K562 (cell line): Measurements from ENCODE around the gene CLDN10. TPM values are rescaled to one million over a fixed set of nuclear protein-coding genes. Genes with fewer than 3 reads are reported as not detected.

Experiments used
- ATAC-seq: fragments of 200-7000 bp; cut with Tn5 transposase; 3 replicates; pipeline ENCODE4 v1.9.1; 2020; ENCODE audit warnings: moderate library complexity
- BruUV-seq: library from RNA; stranded (reverse); fragments of 400-500 nt; replicated peaks from 2 replicates; lab custom pipeline; 2021; lab: Mats Ljungman, UMichigan
- CTCF ChIA-PET: fragments of 300-600 bp; formaldehyde crosslinking; extraction: SDS; loops from one replicate; lab custom pipeline; 2021; ENCODE audit warnings: low intra/inter-chr PET ratio; lab: Yijun Ruan, JAX
- POLR2A ChIA-PET: fragments of 300-600, 350-650 bp; sonication (Branson Sonifier 250); formaldehyde crosslinking; extraction: SDS; loops from one replicate; lab custom pipeline; 2021; ENCODE audit warnings: antibody characterized with exemption, inconsistent platforms; lab: Yijun Ruan, JAX
- DNase-seq, 4 experiments: peaks; one replicate each; pipeline versions ENCODE4 v3.0.0 to v3.0.0-alpha.2; 2011 to 2018; ENCODE audit warnings: low spot score in 3 of 4, mixed read lengths in 3 of 4; ENCODE audit errors: extremely low read depth in 1 of 4
- FAIRE-seq: peaks from 2 replicates; lab custom pipeline; 2011; peaks lifted over from hg19 to GRCh38; lab: Jason Lieb, UNC
- H2AFZ ChIP-seq: 2 replicates; pipeline ENCODE4 v1.6.0; 2011; ENCODE audit warnings: low read depth, low read length, control low read depth, inconsistent platforms
- H3K27ac ChIP-seq: fragments of 200-600 bp; 3 replicates; pipeline ENCODE4 v1.8.0; 2011; ENCODE audit warnings: low read depth, mild to moderate bottlenecking, control low read depth, inconsistent platforms, low read length, moderate library complexity, mixed read lengths; ENCODE audit errors: extremely low read depth
- H3K27me3 ChIP-seq, 2 experiments: fragments of 300-600 bp in 1 of 2; 2 replicates in 1 of 2; 3 replicates in 1 of 2; pipeline versions ENCODE4 v1.6.0 to v1.8.0; 2011; ENCODE audit warnings: inconsistent platforms in 2 of 2, low read length in 2 of 2, mild to moderate bottlenecking in 1 of 2, mixed read lengths in 1 of 2, moderate library complexity in 1 of 2; ENCODE audit not compliant: control insufficient read depth in 2 of 2, insufficient read depth in 2 of 2
- H3K36me3 ChIP-seq: fragments of 300-600 bp; 3 replicates; pipeline ENCODE4 v1.8.0; 2011; ENCODE audit warnings: mild to moderate bottlenecking, low read length, inconsistent platforms; ENCODE audit not compliant: control insufficient read depth, insufficient read depth
- H3K4me1 ChIP-seq, 2 experiments: fragments of 200-600 bp in 1 of 2; replicated peaks in 1 of 2; 2 replicates in 1 of 2; 3 replicates in 1 of 2; pipeline versions ENCODE4 v1.5.1 to v1.8.0; 2011; ENCODE audit warnings: inconsistent platforms in 2 of 2, low read length in 2 of 2, mild to moderate bottlenecking in 1 of 2, mixed read lengths in 1 of 2, moderate library complexity in 1 of 2; ENCODE audit not compliant: control insufficient read depth in 2 of 2, insufficient read depth in 2 of 2
- H3K4me2 ChIP-seq: 2 replicates; pipeline ENCODE4 v1.6.1; 2011; ENCODE audit warnings: low read length, control low read depth, inconsistent platforms, mixed read lengths; ENCODE audit not compliant: insufficient read depth
- H3K4me3 ChIP-seq: fragments of 200-600 bp; sonication (generic), shearing (Covaris generic); 2 replicates; pipeline ENCODE4 v1.5.1; 2016; ENCODE audit warnings: control low read depth, inconsistent platforms
- H3K79me2 ChIP-seq: fragments of 200-600 bp; 3 replicates; pipeline ENCODE4 v1.8.0; 2011; ENCODE audit warnings: low read length, inconsistent platforms; ENCODE audit not compliant: control insufficient read depth, insufficient read depth
- H3K9ac ChIP-seq, 2 experiments: 2 replicates each; pipeline versions ENCODE4 v1.6.0 to v1.6.1; 2011; ENCODE audit warnings: low read depth in 2 of 2, low read length in 2 of 2, control low read depth in 1 of 2, inconsistent platforms in 1 of 2, mild to moderate bottlenecking in 1 of 2, mixed read lengths in 1 of 2; ENCODE audit not compliant: insufficient read depth in 1 of 2
- H3K9me1 ChIP-seq: one replicate; pipeline ENCODE4 v1.6.0; 2011; ENCODE audit warnings: inconsistent platforms, mild to moderate bottlenecking, low read length, moderate library complexity; ENCODE audit not compliant: control insufficient read depth, insufficient read depth
- H3K9me3 ChIP-seq: replicated peaks from 2 replicates; pipeline ENCODE4 v1.5.1; 2011; ENCODE audit warnings: low read depth, low read length, inconsistent platforms; ENCODE audit not compliant: control insufficient read depth, insufficient read depth
- H4K20me1 ChIP-seq: replicated peaks from 2 replicates; pipeline ENCODE4 v1.6.1; 2011; ENCODE audit warnings: low read length, inconsistent platforms, mixed read lengths; ENCODE audit not compliant: control insufficient read depth, insufficient read depth
- ARID2 ChIP-seq: fragments of 450-650 bp; IDR thresholded peaks from 2 replicates; pipeline ENCODE4 v1.6.1; 2017; ENCODE audit warnings: antibody characterized with exemption, mild to moderate bottlenecking
- HSF4 ChIP-seq: fragments of 250-450 bp; sonication (Bioruptor Pico); IDR thresholded peaks from 2 replicates; pipeline ENCODE4 v2.1.2; 2022; ENCODE audit warnings: mild to moderate bottlenecking, moderate library complexity, borderline replicate concordance
- RAD21 ChIP-seq, 2 experiments: fragments of 250-450 bp in 1 of 2; fragments of 450-650 bp in 1 of 2; sonication (Bioruptor Pico) in 1 of 2; formaldehyde crosslinking in 1 of 2; IDR thresholded peaks in 1 of 2; conservative IDR thresholded peaks in 1 of 2; 2 replicates each; pipeline versions ENCODE4 v1.4.0 to v1.8.0; 2020 to 2022; ENCODE audit warnings: mild to moderate bottlenecking in 2 of 2, moderate library complexity in 1 of 2
- SETDB1 ChIP-seq: IDR thresholded peaks from one replicate; pipeline ENCODE4 v1.6.1; 2012; ENCODE audit warnings: low read length, control low read depth, inconsistent platforms
- SNIP1 ChIP-seq: fragments of 450-650 bp; IDR thresholded peaks from 2 replicates; pipeline ENCODE4 v1.7.1; 2017; ENCODE audit warnings: low read depth, mild to moderate bottlenecking
- SRSF1 ChIP-seq: fragments of 200-400 bp; formaldehyde crosslinking; IDR thresholded peaks from 2 replicates; pipeline ENCODE4 v1.6.1; 2017; ENCODE audit warnings: mild to moderate bottlenecking, low read depth, low read length, moderate library complexity
- TCF3 ChIP-seq: sonication (generic); formaldehyde crosslinking; IDR thresholded peaks from 2 replicates; pipeline ENCODE4 v1.4.0; 2020; ENCODE audit warnings: mild to moderate bottlenecking, missing genetic modification reagents
- TSC22D4 ChIP-seq: fragments of 450-650 bp; IDR thresholded peaks from 2 replicates; pipeline ENCODE4 v1.6.1; 2016; ENCODE audit warnings: missing genetic modification characterization, missing biosample characterization, control low read depth
- XRCC5 ChIP-seq: fragments of 200-400 bp; formaldehyde crosslinking; IDR thresholded peaks from 2 replicates; pipeline ENCODE4 v1.6.1; 2017; ENCODE audit warnings: low read depth, mild to moderate bottlenecking, low read length
- ZNF561 ChIP-seq: fragments of 450-650 bp; formaldehyde crosslinking; conservative IDR thresholded peaks from 2 replicates; pipeline ENCODE4 v1.4.0; 2020; ENCODE audit warnings: mild to moderate bottlenecking, moderate library complexity
- WGBS: fragments of 100-300 bp; shearing (Covaris generic); methylation state at CpG from one replicate; pipeline ENCODE4 v1.1.6; 2016; ENCODE audit warnings: low coverage, mixed read lengths; ENCODE audit not compliant: insufficient coverage; ENCODE audit errors: missing lambda C conversion rate; 5-methylcytosine and 5-hydroxymethylcytosine counted together
- in situ Hi-C: fragments of 300-500 bp; cut with MboI; formaldehyde crosslinking; loops from 4 replicates; pipeline ENCODE4 v1.15.0; 2018; ENCODE audit warnings: inconsistent platforms, mixed read lengths
- intact Hi-C: fragments of 100-400 bp; cut with micrococcal nuclease; formaldehyde crosslinking; loops from 2 replicates; pipeline ENCODE4 v1.14.2; 2022
- polyA plus RNA-seq, 8 experiments: library from polyadenylated mRNA; depleted of rRNA in 4 of 8; stranded (reverse) in 5 of 8; unstranded in 3 of 8; fragments of >200 nt; fragmentation: Nextera tagmentation in 2 of 8; fragmentation: Illumina TruSeq in 1 of 8; extraction: Ambion mirVana in 2 of 8; extraction: Trizol in 1 of 8; gene quantifications; 2 replicates each; pipeline versions ENCODE4 v1.2.1 to v1.2.3, GENCODE V29; 2011 to 2014; ENCODE audit warnings: inconsistent platforms in 1 of 8, missing spikeins in 1 of 8
- total RNA-seq, 7 experiments: library from RNA; depleted of rRNA in 6 of 7; stranded (reverse); fragments of >200 nt in 6 of 7; fragmentation: Illumina TruSeq in 2 of 7; extraction: Trizol in 2 of 7; gene quantifications; 2 replicates each; pipeline versions ENCODE4 v1.2.1 to v1.2.3, GENCODE V29; 2011 to 2021; ENCODE audit warnings: low replicate concordance in 1 of 7
- TF ChIP-seq, protein P1 (sequence below): sonication (generic); formaldehyde crosslinking; IDR thresholded peaks from 2 replicates; pipeline ENCODE4 v1.8.0; 2022; ENCODE audit warnings: mild to moderate bottlenecking, missing genetic modification reagents
- TF ChIP-seq, protein P2 (sequence below), 3 experiments: IDR thresholded peaks in 2 of 3; conservative IDR thresholded peaks in 1 of 3; 2 replicates each; pipeline ENCODE4 v1.5.1; 2011 to 2012; ENCODE audit warnings: low read length in 3 of 3, mild to moderate bottlenecking in 3 of 3, control low read depth in 2 of 3, improper control_type of control experiment in 1 of 3, inconsistent platforms in 1 of 3, low read depth in 1 of 3, mixed read lengths in 1 of 3, moderate library complexity in 1 of 3; ENCODE audit not compliant: insufficient read depth in 2 of 3
- TF ChIP-seq, protein P3 (sequence below): fragments of 450-650 bp; IDR thresholded peaks from 2 replicates; pipeline ENCODE4 v1.6.1; 2016; ENCODE audit warnings: missing biosample characterization, missing genetic modification characterization
- TF ChIP-seq, protein P4 (sequence below): fragments of 200-800 bp; sonication (Bioruptor generic); IDR thresholded peaks from 2 replicates; pipeline ENCODE4 v1.6.1; 2017; ENCODE audit warnings: missing genetic modification characterization, missing compliant biosample characterization

Gene CLDN10
- total and polyA plus RNA-seq, 9 of the 15 experiments (the other 6 are each of a cell fraction or from before 2014, with no cell fraction given): not detected

DNA sequence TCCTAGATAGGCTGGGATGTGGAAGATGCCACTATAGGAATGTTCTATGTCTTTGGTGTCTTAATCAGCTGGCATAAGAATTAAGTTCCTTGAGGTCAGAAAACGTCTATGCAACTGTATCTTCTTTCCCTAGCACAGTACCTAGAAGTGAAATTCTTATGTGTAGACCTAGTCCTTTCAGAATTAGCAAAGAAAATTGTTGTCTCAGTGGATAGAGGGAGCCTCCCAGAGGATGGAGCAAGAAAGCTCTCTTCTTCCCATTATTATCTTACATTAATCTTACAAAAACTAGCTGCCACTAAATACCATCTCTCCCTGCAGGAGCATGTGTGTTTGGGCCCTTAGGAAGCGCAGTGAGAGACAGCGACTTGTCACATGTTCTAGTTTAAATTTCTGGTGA is 11.6 kb downstream of the CLDN10 start:
- Histone ChIP-seq H2AFZ (no peak overlapping the region), H4K20me1 (no peaks in the 10 kb centered on the region), H3K27me3 (peaks cover 0 to 5% of the 10 kb centered on the region in 2 experiments; a peak in 1 of 5 replicates), H3K9me1 (no peaks in the 10 kb centered on the region), H3K36me3 (no peaks in the 10 kb centered on the region), H3K4me1 (no peaks in the 10 kb centered on the region), H3K9me3 (no peaks in the 10 kb centered on the region), H3K4me3 (no peak overlapping the region), H3K4me2 (no peak overlapping the region), H3K9ac (no peak overlapping the region), H3K27ac (no peak overlapping the region), H3K79me2 (no peaks in the 10 kb centered on the region)
- WGBS: 3% methylated on average over 3 of the region's 3 CpGs
- DNase-seq (no peak), FAIRE-seq (no peak), ATAC-seq (no peak)
- CTCF ChIA-PET: no interaction called here
- no TSS peak for BruUV-seq
- in situ Hi-C loops: no loop called here
- POLR2A ChIA-PET: interaction anchor here (1.1 kb wide), 1 partner anchor 15 kb away, joined by 3 read pairs; no protein-coding TSS in a partner anchor
- intact Hi-C loops: no loop called here
- TF ChIP-seq, protein P1, sequence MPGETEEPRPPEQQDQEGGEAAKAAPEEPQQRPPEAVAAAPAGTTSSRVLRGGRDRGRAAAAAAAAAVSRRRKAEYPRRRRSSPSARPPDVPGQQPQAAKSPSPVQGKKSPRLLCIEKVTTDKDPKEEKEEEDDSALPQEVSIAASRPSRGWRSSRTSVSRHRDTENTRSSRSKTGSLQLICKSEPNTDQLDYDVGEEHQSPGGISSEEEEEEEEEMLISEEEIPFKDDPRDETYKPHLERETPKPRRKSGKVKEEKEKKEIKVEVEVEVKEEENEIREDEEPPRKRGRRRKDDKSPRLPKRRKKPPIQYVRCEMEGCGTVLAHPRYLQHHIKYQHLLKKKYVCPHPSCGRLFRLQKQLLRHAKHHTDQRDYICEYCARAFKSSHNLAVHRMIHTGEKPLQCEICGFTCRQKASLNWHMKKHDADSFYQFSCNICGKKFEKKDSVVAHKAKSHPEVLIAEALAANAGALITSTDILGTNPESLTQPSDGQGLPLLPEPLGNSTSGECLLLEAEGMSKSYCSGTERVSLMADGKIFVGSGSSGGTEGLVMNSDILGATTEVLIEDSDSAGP (CRISPR knock-in tag): no peak
- TF ChIP-seq, protein P2, sequence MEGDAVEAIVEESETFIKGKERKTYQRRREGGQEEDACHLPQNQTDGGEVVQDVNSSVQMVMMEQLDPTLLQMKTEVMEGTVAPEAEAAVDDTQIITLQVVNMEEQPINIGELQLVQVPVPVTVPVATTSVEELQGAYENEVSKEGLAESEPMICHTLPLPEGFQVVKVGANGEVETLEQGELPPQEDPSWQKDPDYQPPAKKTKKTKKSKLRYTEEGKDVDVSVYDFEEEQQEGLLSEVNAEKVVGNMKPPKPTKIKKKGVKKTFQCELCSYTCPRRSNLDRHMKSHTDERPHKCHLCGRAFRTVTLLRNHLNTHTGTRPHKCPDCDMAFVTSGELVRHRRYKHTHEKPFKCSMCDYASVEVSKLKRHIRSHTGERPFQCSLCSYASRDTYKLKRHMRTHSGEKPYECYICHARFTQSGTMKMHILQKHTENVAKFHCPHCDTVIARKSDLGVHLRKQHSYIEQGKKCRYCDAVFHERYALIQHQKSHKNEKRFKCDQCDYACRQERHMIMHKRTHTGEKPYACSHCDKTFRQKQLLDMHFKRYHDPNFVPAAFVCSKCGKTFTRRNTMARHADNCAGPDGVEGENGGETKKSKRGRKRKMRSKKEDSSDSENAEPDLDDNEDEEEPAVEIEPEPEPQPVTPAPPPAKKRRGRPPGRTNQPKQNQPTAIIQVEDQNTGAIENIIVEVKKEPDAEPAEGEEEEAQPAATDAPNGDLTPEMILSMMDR (IDR thresholded peaks at IDR 0.05 in 2 of 3, conservative IDR thresholded peaks at IDR 0.05 in 1 of 3; ENCODE audit: insufficient read depth in 2 of 3, low read depth in 1 of 3, low read length in 3 of 3): peak in 1 of 3 experiments; percentile 19; a peak in 2 of 6 replicates
- TF ChIP-seq, protein P3, sequence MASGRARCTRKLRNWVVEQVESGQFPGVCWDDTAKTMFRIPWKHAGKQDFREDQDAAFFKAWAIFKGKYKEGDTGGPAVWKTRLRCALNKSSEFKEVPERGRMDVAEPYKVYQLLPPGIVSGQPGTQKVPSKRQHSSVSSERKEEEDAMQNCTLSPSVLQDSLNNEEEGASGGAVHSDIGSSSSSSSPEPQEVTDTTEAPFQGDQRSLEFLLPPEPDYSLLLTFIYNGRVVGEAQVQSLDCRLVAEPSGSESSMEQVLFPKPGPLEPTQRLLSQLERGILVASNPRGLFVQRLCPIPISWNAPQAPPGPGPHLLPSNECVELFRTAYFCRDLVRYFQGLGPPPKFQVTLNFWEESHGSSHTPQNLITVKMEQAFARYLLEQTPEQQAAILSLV: no peak
- TF ChIP-seq SRSF1 (no peak), TSC22D4 (tag) (no peak), ARID2 (no peak), RAD21 (CRISPR knock-in tag; conservative IDR thresholded peaks at IDR 0.05 in 1 of 2, IDR thresholded peaks at IDR 0.05 in 1 of 2) (peak in 1 of 2 experiments; percentile 33; a peak in 2 of 4 replicates), ZNF561 (CRISPR knock-in tag) (no peak), XRCC5 (no peak), SETDB1 (no peak), TCF3 (CRISPR knock-in tag) (no peak), HSF4 (no peak), SNIP1 (no peak)
- TF ChIP-seq, protein P4, sequence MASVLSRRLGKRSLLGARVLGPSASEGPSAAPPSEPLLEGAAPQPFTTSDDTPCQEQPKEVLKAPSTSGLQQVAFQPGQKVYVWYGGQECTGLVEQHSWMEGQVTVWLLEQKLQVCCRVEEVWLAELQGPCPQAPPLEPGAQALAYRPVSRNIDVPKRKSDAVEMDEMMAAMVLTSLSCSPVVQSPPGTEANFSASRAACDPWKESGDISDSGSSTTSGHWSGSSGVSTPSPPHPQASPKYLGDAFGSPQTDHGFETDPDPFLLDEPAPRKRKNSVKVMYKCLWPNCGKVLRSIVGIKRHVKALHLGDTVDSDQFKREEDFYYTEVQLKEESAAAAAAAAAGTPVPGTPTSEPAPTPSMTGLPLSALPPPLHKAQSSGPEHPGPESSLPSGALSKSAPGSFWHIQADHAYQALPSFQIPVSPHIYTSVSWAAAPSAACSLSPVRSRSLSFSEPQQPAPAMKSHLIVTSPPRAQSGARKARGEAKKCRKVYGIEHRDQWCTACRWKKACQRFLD (CRISPR knock-in tag): no peak
